ENCODE data around the gene PBLD. TPM values are rescaled to one million over a fixed set of nuclear protein-coding genes. Genes with fewer than 3 reads are reported as not detected.

The PBLD gene
- total and polyA plus RNA-seq, 9 of the 15 experiments (the other 6 are each of a cell fraction or from before 2014, with no cell fraction given) = 1.2 to 4.3 (median 2.5) TPM

GRCh38 chr10:68362590-68362989 lies 29.9 kb upstream of the PBLD start:
- Histone ChIP-seq H3K4me1 (replicated peaks in 1 of 2; ENCODE audit: control insufficient read depth in 2 of 2, insufficient read depth in 2 of 2, low read length in 2 of 2) (no peaks in the 10 kb centered on the region), H3K27me3 (ENCODE audit: control insufficient read depth in 2 of 2, insufficient read depth in 2 of 2, low read length in 2 of 2) (no peaks in the 10 kb centered on the region), H3K9ac (ENCODE audit: insufficient read depth in 1 of 2, low read depth in 2 of 2, low read length in 2 of 2) (no peak overlapping the region), H3K9me1 (ENCODE audit: control insufficient read depth, insufficient read depth, low read length) (no peaks in the 10 kb centered on the region), H3K4me3 (no peak overlapping the region), H3K36me3 (ENCODE audit: control insufficient read depth, insufficient read depth, low read length) (peaks cover 42% of the 10 kb centered on the region), H3K79me2 (ENCODE audit: control insufficient read depth, insufficient read depth, low read length) (no peaks in the 10 kb centered on the region), H4K20me1 (replicated peaks; ENCODE audit: control insufficient read depth, insufficient read depth, low read length) (no peaks in the 10 kb centered on the region), H3K9me3 (replicated peaks; ENCODE audit: control insufficient read depth, insufficient read depth, low read depth, low read length) (no peaks in the 10 kb centered on the region), H3K4me2 (ENCODE audit: insufficient read depth, low read length) (no peak overlapping the region), H3K27ac (ENCODE audit: extremely low read depth, low read depth, low read length) (no peak overlapping the region), H2AFZ (ENCODE audit: low read depth, low read length) (no peak overlapping the region)
- WGBS (ENCODE audit: insufficient coverage, low coverage, missing lambda C conversion rate) = 83% methylated on average over 3 of the region's 3 CpGs
- BruUV-seq (replicated peaks) = no TSS peak
- CTCF ChIA-PET (ENCODE audit: low intra/inter-chr PET ratio) = no interaction called here
- FAIRE-seq = no peak
- intact Hi-C loops (cut with micrococcal nuclease) (no loop called here), in situ Hi-C loops (cut with MboI) (no loop called here)
- no peak for ATAC-seq
- POLR2A ChIA-PET = interaction anchor here (0.7 to 2.4 kb wide), 5 partner anchors 8 to 965 kb away, joined by 3 to 16 read pairs (median 4); partner anchors contain the start of genes HNRNPH3 and PBLD
- DNase-seq (ENCODE audit: extremely low read depth in 1 of 4, low spot score in 3 of 4) = no peak
- TF ChIP-seq ERF (CRISPR knock-in tag; IDR thresholded peaks at IDR 0.05) (no peak), RBM17 (IDR thresholded peaks at IDR 0.05; ENCODE audit: borderline replicate concordance, low read depth, low read length) (no peak), ZNF586 (CRISPR knock-in tag; conservative IDR thresholded peaks at IDR 0.05) (no peak), MXI1 (IDR thresholded peaks at IDR 0.05; ENCODE audit: low read depth, low read length) (no peak), CHD7 (IDR thresholded peaks at IDR 0.05; ENCODE audit: low read depth, low read length) (no peak), ATF1 (CRISPR knock-in tag; IDR thresholded peaks at IDR 0.05) (no peak), ATF1 (tag; IDR thresholded peaks at IDR 0.05) (no peak), BRCA1 (IDR thresholded peaks at IDR 0.05) (no peak), BRCA1 (CRISPR knock-in tag; IDR thresholded peaks at IDR 0.05) (no peak), POU5F1 (IDR thresholded peaks at IDR 0.05; ENCODE audit: borderline replicate concordance, low read depth, low read length, partially characterized antibody) (no peak)
